AG10803 (cell line): ENCODE results near the gene LSAMP.
"Not testable (repeated sequence)": the region's sequence is repeated elsewhere in the genome, so short reads cannot be mapped to it uniquely, and the experiment has no call there.

ENCODE experiments used
- DNase-seq: peaks from one replicate; pipeline ENCODE4 v3.0.0; 2010; ENCODE audit warnings: low read depth
- H3K4me3 ChIP-seq: 2 replicates; pipeline ENCODE4 v1.5.1; 2011; ENCODE audit warnings: mild to moderate bottlenecking, low read length, control low read depth
- CTCF ChIP-seq: conservative IDR thresholded peaks from 2 replicates; pipeline ENCODE4 v1.5.1; 2011; ENCODE audit warnings: mild to moderate bottlenecking, low read length, control low read depth, inconsistent platforms

LSAMP gene

GRCh38 chr3:115852278-115852677 lies 593.0 kb downstream of the LSAMP start:
- TF ChIP-seq CTCF: no peak
- H3K4me3 ChIP-seq: no peak overlapping the region
- no peak for DNase-seq

GRCh38 chr3:115851571-115851970 lies 593.7 kb downstream of the LSAMP start:
- H3K4me3 ChIP-seq: no peak overlapping the region
- no peak for TF ChIP-seq CTCF
- DNase-seq: no peak

- TF ChIP-seq CTCF: no peak
- H3K4me3 ChIP-seq: no peak overlapping the region
- DNase-seq: no peak
Observed at GRCh38 chr3:115848641-115849040, 596.6 kb downstream of the LSAMP start.

- no peak for TF ChIP-seq CTCF
- H3K4me3 ChIP-seq: no peak overlapping the region
- no peak for DNase-seq
Observed at GRCh38 chr3:115845986-115846385, 599.3 kb downstream of the LSAMP start.

- H3K4me3 ChIP-seq, DNase-seq: not testable (repeated sequence)
Observed at GRCh38 chr3:115844729-115845128, 600.6 kb downstream of the LSAMP start.

GRCh38 chr3:115843206-115843605 lies 602.1 kb downstream of the LSAMP start:
- DNase-seq: no peak
- H3K4me3 ChIP-seq: no peak overlapping the region
- TF ChIP-seq CTCF: no peak

GRCh38 chr3:115839246-115839645 lies 606.0 kb downstream of the LSAMP start:
- no peak for DNase-seq
- no peak for TF ChIP-seq CTCF
- H3K4me3 ChIP-seq: no peak overlapping the region

- H3K4me3 ChIP-seq: no peak overlapping the region
- TF ChIP-seq CTCF: no peak
- no peak for DNase-seq
Observed at GRCh38 chr3:115838786-115839185, 606.5 kb downstream of the LSAMP start.
